Endothelial cell of umbilical vein (primary cell): ENCODE results near the gene RNF130. TPM values are rescaled to one million over a fixed set of nuclear protein-coding genes. Genes with fewer than 3 reads are reported as not detected.

ENCODE experiments used
- BruUV-seq: library from RNA; stranded (reverse); fragments of 400-500 nt; replicated peaks from 2 replicates; lab custom pipeline; 2021; lab: Mats Ljungman, UMichigan
- CTCF ChIA-PET: fragments of 300-600, 350-600 bp; sonication (Branson Sonifier 250); formaldehyde crosslinking; loops from one replicate; lab custom pipeline; 2021; ENCODE audit warnings: antibody characterized with exemption, inconsistent platforms; lab: Charles Lee
- POLR2A ChIA-PET: fragments of 300-600, 350-600 bp; sonication (Branson Sonifier 250); formaldehyde crosslinking; loops from one replicate; lab custom pipeline; 2021; ENCODE audit warnings: antibody characterized with exemption, inconsistent platforms; lab: Charles Lee
- DNase-seq: peaks from one replicate; pipeline ENCODE4 v3.0.0-alpha.2; 2011; ENCODE audit warnings: low read depth, low spot score
- FAIRE-seq: peaks from 2 replicates; lab custom pipeline; 2011; peaks lifted over from hg19 to GRCh38; lab: Jason Lieb, UNC
- H2AFZ ChIP-seq: 2 replicates; pipeline ENCODE4 v1.6.0; 2012; ENCODE audit warnings: low read depth, low read length, control low read depth, inconsistent platforms
- H3K27ac ChIP-seq: 2 replicates; pipeline ENCODE4 v1.5.1; 2011; ENCODE audit warnings: low read depth, mild to moderate bottlenecking, control low read depth, low read length, moderate library complexity; ENCODE audit not compliant: insufficient read depth
- H3K27me3 ChIP-seq, 2 experiments: 2 replicates each; pipeline versions ENCODE4 v1.6.0 to v1.6.1; 2011; ENCODE audit warnings: low read length in 2 of 2, mixed read lengths in 1 of 2; ENCODE audit not compliant: control insufficient read depth in 2 of 2, insufficient read depth in 2 of 2
- H3K36me3 ChIP-seq, 2 experiments: 2 replicates in 1 of 2; 3 replicates in 1 of 2; pipeline ENCODE4 v1.5.1; 2011; ENCODE audit warnings: low read length in 2 of 2, mild to moderate bottlenecking in 1 of 2, moderate library complexity in 1 of 2; ENCODE audit not compliant: control insufficient read depth in 2 of 2, insufficient read depth in 2 of 2; ENCODE audit errors: extremely low read depth in 1 of 2
- H3K4me1 ChIP-seq: 3 replicates; pipeline ENCODE4 v1.5.1; 2011; ENCODE audit warnings: mild to moderate bottlenecking, low read length; ENCODE audit not compliant: control insufficient read depth, insufficient read depth; ENCODE audit errors: extremely low read depth
- H3K4me2 ChIP-seq: 2 replicates; pipeline ENCODE4 v1.6.1; 2011; ENCODE audit warnings: low read length, control low read depth, mixed read lengths; ENCODE audit not compliant: insufficient read depth
- H3K4me3 ChIP-seq, 3 experiments: fragments of 200-600 bp in 1 of 3; sonication (generic), shearing (Covaris generic) in 1 of 3; replicated peaks in 1 of 3; 2 replicates each; pipeline ENCODE4 v1.5.1; 2011 to 2016; ENCODE audit warnings: control low read depth in 3 of 3, low read length in 3 of 3, mild to moderate bottlenecking in 2 of 3, inconsistent platforms in 1 of 3, low read depth in 1 of 3, moderate library complexity in 1 of 3; ENCODE audit not compliant: insufficient read depth in 1 of 3
- H3K79me2 ChIP-seq: 2 replicates; pipeline ENCODE4 v1.6.0; 2012; ENCODE audit warnings: low read length, inconsistent platforms; ENCODE audit not compliant: control insufficient read depth, insufficient read depth
- H3K9ac ChIP-seq: replicated peaks from 2 replicates; pipeline ENCODE3; 2011; ENCODE audit warnings: low read length, control low read depth; ENCODE audit not compliant: insufficient read depth; ENCODE audit errors: extremely low read depth
- H3K9me1 ChIP-seq: replicated peaks from 3 replicates; pipeline ENCODE4 v1.6.0; 2011; ENCODE audit warnings: mild to moderate bottlenecking, low read length; ENCODE audit not compliant: control insufficient read depth, insufficient read depth; ENCODE audit errors: extremely low read depth
- H3K9me3 ChIP-seq: replicated peaks from 2 replicates; pipeline ENCODE4 v1.5.1; 2012; ENCODE audit warnings: low read length, inconsistent platforms; ENCODE audit not compliant: control insufficient read depth, insufficient read depth
- H4K20me1 ChIP-seq: replicated peaks from 2 replicates; pipeline ENCODE3; 2011; ENCODE audit warnings: mild to moderate bottlenecking, low read length; ENCODE audit not compliant: control insufficient read depth, insufficient read depth; ENCODE audit errors: extremely low read depth
- EZH2 ChIP-seq: IDR thresholded peaks from 2 replicates; pipeline ENCODE4 v1.6.1; 2012; ENCODE audit warnings: borderline replicate concordance, low read depth, mild to moderate bottlenecking, moderate library complexity, low read length, inconsistent platforms; ENCODE audit not compliant: severe bottlenecking
- FOS ChIP-seq: IDR thresholded peaks from 2 replicates; pipeline ENCODE4 v1.6.1; 2011; ENCODE audit warnings: mild to moderate bottlenecking, low read length, moderate library complexity, borderline replicate concordance; ENCODE audit not compliant: insufficient read depth
- dilution Hi-C: fragments of 300-500 bp; cut with MboI; formaldehyde crosslinking; loops from one replicate; pipeline ENCODE4 v1.15.0; 2019; ENCODE audit warnings: low sequenced_read_pairs; ENCODE audit not compliant: extremely low pct_ligation_motif_present
- intact Hi-C: fragments of 100-400 bp; cut with micrococcal nuclease; formaldehyde crosslinking; loops from one replicate; pipeline ENCODE4 v1.10.0; 2022
- microRNA counts: library from miRNA; unstranded; fragments of <30 nt; microRNA quantifications from one replicate; lab custom pipeline; 2016
- microRNA-seq: library from miRNA; unstranded; fragments of <30 nt; microRNA quantifications from one replicate; pipeline ENCODE4 v1.2.0, GENCODE V29; 2021; ENCODE audit warnings: borderline number of aligned reads, borderline replicate concordance
- polyA plus RNA-seq, 4 experiments: library from polyadenylated mRNA; depleted of rRNA in 3 of 4; stranded (reverse) in 3 of 4; unstranded in 1 of 4; fragments of >200 nt; gene quantifications; 2 replicates each; pipeline versions ENCODE4 v1.2.1 to v1.2.3, GENCODE V29; 2011 to 2012; ENCODE audit warnings: missing spikeins in 1 of 4
- small RNA-seq: library from RNA; depleted of rRNA; stranded (forward); fragments of <200 nt; gene quantifications from one replicate; pipeline ENCODE3, GENCODE V24; 2012; ENCODE audit warnings: low replicate concordance, low read depth; ENCODE audit not compliant: insufficient read depth, insufficient read length
- total RNA-seq: library from RNA; stranded (reverse); gene quantifications from 2 replicates; pipeline ENCODE4 v1.2.3, GENCODE V29; 2021

The RNF130 gene
- total and polyA plus RNA-seq, 2 donors (not counting 3 experiments of a cell fraction or from before 2014, with no cell fraction given) = 43.0 to 43.1 TPM

DNA sequence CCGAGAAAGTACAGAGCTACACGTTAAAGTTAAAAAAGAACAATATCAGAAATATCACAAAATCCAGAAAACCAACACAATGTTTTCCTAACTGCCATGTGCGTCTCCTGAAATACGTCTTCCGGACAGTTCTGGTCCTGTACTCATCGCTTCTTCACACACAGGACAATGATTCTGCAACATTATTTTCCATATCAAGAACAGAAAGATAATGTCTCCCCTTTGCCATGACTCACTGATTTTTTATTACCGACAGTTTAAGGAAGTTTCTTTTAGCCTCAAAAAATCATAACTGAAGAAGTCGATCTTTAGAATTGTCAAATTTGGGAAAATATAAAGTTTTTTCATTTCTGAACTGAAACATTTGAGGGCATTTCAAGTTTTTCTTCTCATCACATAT lies 166.4 kb downstream of the RNF130 start:
- intact Hi-C loops (loop anchor here (1.0 kb wide), 3 partner anchors 35 to 173 kb away; partner anchors contain the start of gene MAML1), dilution Hi-C loops (no loop called here)
- Histone ChIP-seq H3K36me3 (peaks cover 5 to 16% of the 10 kb centered on the region in 2 experiments), H3K9me3 (no peaks in the 10 kb centered on the region), H3K4me2 (peak overlapping the region; percentile 69), H4K20me1 (no peaks in the 10 kb centered on the region), H3K79me2 (peaks cover 26% of the 10 kb centered on the region), H3K27ac (peak overlapping the region; percentile 50), H3K4me3 (peak overlapping the region in 1 of 3 experiments; percentile 32), H3K4me1 (peaks cover 29% of the 10 kb centered on the region), H3K27me3 (no peaks in the 10 kb centered on the region), H3K9me1 (no peaks in the 10 kb centered on the region), H2AFZ (no peak overlapping the region), H3K9ac (peak overlapping the region; percentile 3)
- no peak for FAIRE-seq
- DNase-seq = peak; percentile 64
- no TSS peak for BruUV-seq
- TF ChIP-seq FOS = peak; percentile 14
- TF ChIP-seq EZH2 = no peak
- ChIA-PET POLR2A (no interaction called here), CTCF (interaction anchor here (1.4 to 1.6 kb wide), 2 partner anchors 103 to 186 kb away, joined by 3 to 4 read pairs; no protein-coding TSS in a partner anchor)

MicroRNAs encoded within 50 kb of the gene (microRNA counts, 767-probe panel; counts per million panel counts)
- 723 counts per million, percentile 96 among the panel's probes with 10 or more counts for microRNA hsa-miR-340-5p (lab: Ali Mortazavi, UCI)

Small RNA genes lying within 50 kb of the gene (microRNA-seq; reads per million reads assigned to microRNA genes)
- 106 reads per million, percentile 56 among the genes with 10 or more reads in this experiment for gene MIR340

Small RNA genes lying within 50 kb of the gene (small RNA-seq; reads per million reads assigned to genes)
- 21.2 reads per million, percentile 80 among the genes with 10 or more reads in this experiment for gene MIR340

Other genes starting within 250 kb of the RNF130 start
- gene MRNIP, start 212.9 kb downstream of the RNF130 start, total RNA-seq = 17.6 and 19.1 TPM in 2 replicates
- 16.4 and 17.1 TPM in 2 replicates for gene MRNIP, start 212.9 kb downstream of the RNF130 start, polyA plus RNA-seq
- gene TBC1D9B, start 163.9 kb downstream of the RNF130 start, total RNA-seq = 120 and 150 TPM in 2 replicates
- gene TBC1D9B, start 163.9 kb downstream of the RNF130 start, polyA plus RNA-seq = 82.8 and 86.0 TPM in 2 replicates
- not detected in 2 replicates for gene RASGEF1C, start 137.5 kb upstream of the RNF130 start, total RNA-seq
- gene RASGEF1C, start 137.5 kb upstream of the RNF130 start, polyA plus RNA-seq = not detected in 2 replicates
- gene MAPK9, start 220.3 kb upstream of the RNF130 start, total RNA-seq = 34.8 and 38.0 TPM in 2 replicates
- gene MAPK9, start 220.3 kb upstream of the RNF130 start, polyA plus RNA-seq = 16.3 and 24.6 TPM in 2 replicates